ENCODE measurements around the gene TUBG1.

GRCh38 chr17:42563543-42563942 lies 45.9 kb upstream of the TUBG1 start:
- TF ChIP-seq POLR2A (IDR thresholded peaks at IDR 0.05) (no peak), CTCF (IDR thresholded peaks at IDR 0.05) (peak in 2 of 3 donors; percentile 28 to 58)

All from breast epithelium (tissue), 3 donors.